ENCODE measurements around the gene MYH13. TPM values are rescaled to one million over a fixed set of nuclear protein-coding genes. Genes with fewer than 3 reads are reported as not detected.

MYH13 gene
- total RNA-seq, 1 donor from 2014 or later: not detected

GRCh38 chr17:10349403-10349802, 23.4 kb downstream of the MYH13 start:
- DNase-seq (ENCODE audit: low spot score): no peak

GRCh38 chr17:10344816-10345215, 28.0 kb downstream of the MYH13 start:
- DNase-seq (ENCODE audit: low spot score): no peak

GRCh38 chr17:10339051-10339450, 33.8 kb downstream of the MYH13 start:
- no peak for DNase-seq (ENCODE audit: low spot score)

GRCh38 chr17:10337976-10338375, 34.8 kb downstream of the MYH13 start:
- peak; percentile 62 for DNase-seq (ENCODE audit: low spot score)

- DNase-seq (ENCODE audit: low spot score): peak; percentile 32
These were observed 35.7 kb downstream of the MYH13 start for GRCh38 chr17:10337136-10337535.

- no peak for DNase-seq (ENCODE audit: low spot score)
These were observed 36.4 kb downstream of the MYH13 start for GRCh38 chr17:10336393-10336792.

- no peak for DNase-seq (ENCODE audit: low spot score)
These were observed 40.3 kb downstream of the MYH13 start for GRCh38 chr17:10332515-10332914.

- DNase-seq (ENCODE audit: low spot score): no peak
These were observed 43.6 kb downstream of the MYH13 start for GRCh38 chr17:10328971-10329923.

GRCh38 chr17:10328206-10328605, 44.6 kb downstream of the MYH13 start:
- no peak for DNase-seq (ENCODE audit: low spot score)

GRCh38 chr17:10327640-10328039, 45.2 kb downstream of the MYH13 start:
- peak; percentile 83 for DNase-seq (ENCODE audit: low spot score)

- DNase-seq (ENCODE audit: low spot score): peak; percentile 62
These were observed 47.6 kb downstream of the MYH13 start for GRCh38 chr17:10325031-10325695.

- no peak for DNase-seq (ENCODE audit: low spot score)
These were observed 48.8 kb downstream of the MYH13 start for GRCh38 chr17:10323812-10324610.

GRCh38 chr17:10318535-10318934, 54.3 kb downstream of the MYH13 start:
- no peak for DNase-seq (ENCODE audit: low spot score)

- no peak for DNase-seq (ENCODE audit: low spot score)
These were observed 55.3 kb downstream of the MYH13 start for GRCh38 chr17:10317543-10317834.

- peak; percentile 81 for DNase-seq (ENCODE audit: low spot score)
These were observed 55.8 kb downstream of the MYH13 start for GRCh38 chr17:10316801-10317542.

GRCh38 chr17:10314329-10314728, 58.5 kb downstream of the MYH13 start:
- DNase-seq (ENCODE audit: low spot score): no peak

GRCh38 chr17:10313037-10313672, 59.7 kb downstream of the MYH13 start:
- DNase-seq (ENCODE audit: low spot score): no peak

- peak; percentile 48 for DNase-seq (ENCODE audit: low spot score)
These were observed 61.7 kb downstream of the MYH13 start for GRCh38 chr17:10311131-10311530.

- DNase-seq (ENCODE audit: low spot score): no peak
These were observed 63.5 kb downstream of the MYH13 start for GRCh38 chr17:10309003-10309974.

GRCh38 chr17:10306585-10306984, 66.2 kb downstream of the MYH13 start:
- no peak for DNase-seq (ENCODE audit: low spot score)

Data from umbilical cord (tissue), 2 donors.